Neutrophil (primary cell): ENCODE measurements around the gene LAMTOR1.

Source experiments
- H3K27ac ChIP-seq: fragments of 200-600 bp; sonication (generic); 2 replicates; pipeline ENCODE4 v1.5.1; 2016; ENCODE audit warnings: mild to moderate bottlenecking, moderate library complexity
- H3K27me3 ChIP-seq: fragments of 200-600 bp; sonication (generic); 2 replicates; pipeline ENCODE4 v1.6.0; 2016; ENCODE audit warnings: mild to moderate bottlenecking
- H3K36me3 ChIP-seq: fragments of 200-600 bp; sonication (generic); 2 replicates; pipeline ENCODE4 v1.5.1; 2017
- H3K4me1 ChIP-seq, 2 experiments: fragments of 200-600 bp in 1 of 2; sonication (generic) in 1 of 2; 1 replicate in 1 of 2; 2 replicates in 1 of 2; pipeline versions ENCODE4 v1.5.1 to v1.6.1; 2013 to 2016; ENCODE audit warnings: low read depth in 1 of 2, low read length in 1 of 2, mild to moderate bottlenecking in 1 of 2, moderate library complexity in 1 of 2; ENCODE audit not compliant: control insufficient read depth in 1 of 2, insufficient read depth in 1 of 2
- H3K4me3 ChIP-seq, 2 experiments: fragments of 200-600 bp in 1 of 2; sonication (generic) in 1 of 2; 1 replicate in 1 of 2; 2 replicates in 1 of 2; pipeline ENCODE4 v1.5.1; 2013 to 2016; ENCODE audit warnings: low read depth in 1 of 2, low read length in 1 of 2, mild to moderate bottlenecking in 1 of 2, moderate library complexity in 1 of 2
- H3K9me3 ChIP-seq: fragments of 200-600 bp; sonication (generic); 2 replicates; pipeline ENCODE4 v1.5.1; 2016
- CTCF ChIP-seq: fragments of 200-600 bp; sonication (generic); IDR thresholded peaks from 2 replicates; pipeline ENCODE4 v1.5.1; 2016; ENCODE audit warnings: antibody characterized with exemption

The LAMTOR1 gene

GRCh38 chr11:72067676-72068075 lies 35.4 kb downstream of the LAMTOR1 start:
- no peak overlapping the region for H3K4me3 ChIP-seq
- peaks cover 54 to 58% of the 10 kb centered on the region in 2 experiments for H3K4me1 ChIP-seq
- H3K27me3 ChIP-seq: no peaks in the 10 kb centered on the region
- H3K36me3 ChIP-seq: no peaks in the 10 kb centered on the region
- TF ChIP-seq CTCF: no peak
- no peaks in the 10 kb centered on the region for H3K9me3 ChIP-seq
- H3K27ac ChIP-seq: peak overlapping the region; percentile 89

GRCh38 chr11:72067266-72067665 lies 35.8 kb downstream of the LAMTOR1 start:
- TF ChIP-seq CTCF: no peak
- H3K27me3 ChIP-seq: no peaks in the 10 kb centered on the region
- peaks cover 53 to 59% of the 10 kb centered on the region in 2 experiments for H3K4me1 ChIP-seq
- peak overlapping the region; percentile 28 for H3K27ac ChIP-seq
- no peaks in the 10 kb centered on the region for H3K9me3 ChIP-seq
- no peak overlapping the region for H3K4me3 ChIP-seq
- no peaks in the 10 kb centered on the region for H3K36me3 ChIP-seq

- Histone ChIP-seq H3K36me3 (no peaks in the 10 kb centered on the region), H3K4me3 (no peak overlapping the region), H3K9me3 (no peaks in the 10 kb centered on the region), H3K27me3 (no peaks in the 10 kb centered on the region), H3K27ac (peak overlapping the region; percentile 28), H3K4me1 (peaks cover 53 to 59% of the 10 kb centered on the region in 2 experiments)
- no peak for TF ChIP-seq CTCF
These were observed 36.2 kb downstream of the LAMTOR1 start for GRCh38 chr11:72066855-72067254.

- H3K9me3 ChIP-seq: no peaks in the 10 kb centered on the region
- peaks cover 4% of the 10 kb centered on the region for H3K36me3 ChIP-seq
- TF ChIP-seq CTCF: no peak
- H3K27me3 ChIP-seq: no peaks in the 10 kb centered on the region
- H3K27ac ChIP-seq: peak overlapping the region; percentile 80
- H3K4me1 ChIP-seq: peaks cover 13 to 17% of the 10 kb centered on the region in 2 experiments
- H3K4me3 ChIP-seq: no peak overlapping the region
These were observed 41.2 kb downstream of the LAMTOR1 start for GRCh38 chr11:72061739-72062396.

GRCh38 chr11:72058416-72059034 lies 44.6 kb downstream of the LAMTOR1 start:
- H3K27me3 ChIP-seq: no peaks in the 10 kb centered on the region
- H3K36me3 ChIP-seq: peaks cover 4% of the 10 kb centered on the region
- no peaks in the 10 kb centered on the region for H3K9me3 ChIP-seq
- no peak overlapping the region for H3K4me3 ChIP-seq
- H3K4me1 ChIP-seq: peaks cover 13% of the 10 kb centered on the region in 2 experiments
- no peak overlapping the region for H3K27ac ChIP-seq
- TF ChIP-seq CTCF: no peak
